SU-DHL-6 (cell line): ENCODE results near the gene NFIC.

Source experiments
- H2AFZ ChIP-seq: fragments of 200-600 bp; sonication (generic); 2 replicates; pipeline ENCODE4 v1.6.1; 2014; ENCODE audit warnings: low read depth, mild to moderate bottlenecking, moderate library complexity, mixed read lengths, antibody characterized with exemption, low read length; ENCODE audit not compliant: severe bottlenecking
- H3F3A ChIP-seq: fragments of 200-600 bp; shearing (Covaris generic); 2 replicates; pipeline ENCODE4 v1.6.0; 2016; ENCODE audit warnings: antibody characterized with exemption, mild to moderate bottlenecking; ENCODE audit not compliant: insufficient read depth
- H3K27ac ChIP-seq: fragments of 200-600 bp; sonication (generic); 2 replicates; pipeline ENCODE4 v1.5.1; 2016; ENCODE audit warnings: low read depth, mild to moderate bottlenecking, low read length, moderate library complexity, mixed read lengths
- H3K27me3 ChIP-seq: fragments of 200-600 bp; sonication (generic), shearing (Covaris generic); 2 replicates; pipeline ENCODE4 v1.6.0; 2014; ENCODE audit warnings: mild to moderate bottlenecking, low read length
- H3K36me3 ChIP-seq: fragments of 200-600 bp; sonication (generic); 2 replicates; pipeline ENCODE4 v1.6.1; 2014; ENCODE audit warnings: mild to moderate bottlenecking, low read length, mixed read lengths
- H3K4me2 ChIP-seq: fragments of 300-600, 200-600 bp; shearing (Covaris generic), sonication (generic); 2 replicates; pipeline ENCODE4 v1.6.0; 2014; ENCODE audit warnings: low read length, low read depth, mild to moderate bottlenecking; ENCODE audit not compliant: poor library complexity, severe bottlenecking
- H3K4me3 ChIP-seq: fragments of 200-600 bp; sonication (generic); 2 replicates; pipeline ENCODE4 v1.5.1; 2014; ENCODE audit warnings: antibody characterized with exemption, low read length, mild to moderate bottlenecking, mixed read lengths; ENCODE audit not compliant: insufficient read depth, poor library complexity, severe bottlenecking
- H3K79me2 ChIP-seq: fragments of 200-600 bp; sonication (generic); 2 replicates; pipeline ENCODE4 v1.6.1; 2014; ENCODE audit warnings: mild to moderate bottlenecking, low read length, moderate library complexity; ENCODE audit not compliant: insufficient read depth
- H3K9ac ChIP-seq: fragments of 200-600 bp; sonication (generic); 2 replicates; pipeline ENCODE4 v1.7.0; 2014; ENCODE audit warnings: mild to moderate bottlenecking, low read length
- H3K9me2 ChIP-seq: fragments of 200-600 bp; sonication (generic); replicated peaks from 2 replicates; pipeline ENCODE4 v1.6.1; 2014; ENCODE audit warnings: low read length; ENCODE audit not compliant: insufficient read depth
- H3K9me3 ChIP-seq: fragments of 200-600 bp; sonication (generic); 2 replicates; pipeline ENCODE4 v1.6.1; 2014; ENCODE audit warnings: low read length, mixed read lengths; ENCODE audit not compliant: insufficient read depth
- H4K20me1 ChIP-seq: fragments of 200-600 bp; sonication (generic); 2 replicates; pipeline ENCODE4 v1.6.1; 2014; ENCODE audit warnings: low read depth, mild to moderate bottlenecking, antibody characterized with exemption, low read length, moderate library complexity, mixed read lengths
- EZH2phosphoT487 ChIP-seq: fragments of 200-600 bp; sonication (generic), shearing (Covaris generic); conservative IDR thresholded peaks from 2 replicates; pipeline ENCODE4 v1.6.1; 2018; ENCODE audit warnings: mild to moderate bottlenecking, antibody characterized with exemption, low read length, moderate library complexity, mixed read lengths
- TF ChIP-seq, protein P1 (sequence below): fragments of 200-600 bp; sonication (generic); IDR thresholded peaks from one replicate; pipeline ENCODE4 v1.5.1; 2017; ENCODE audit warnings: antibody characterized with exemption, mild to moderate bottlenecking, low read length, moderate library complexity; ENCODE audit not compliant: insufficient read depth, poor library complexity, severe bottlenecking

NFIC gene

DNA sequence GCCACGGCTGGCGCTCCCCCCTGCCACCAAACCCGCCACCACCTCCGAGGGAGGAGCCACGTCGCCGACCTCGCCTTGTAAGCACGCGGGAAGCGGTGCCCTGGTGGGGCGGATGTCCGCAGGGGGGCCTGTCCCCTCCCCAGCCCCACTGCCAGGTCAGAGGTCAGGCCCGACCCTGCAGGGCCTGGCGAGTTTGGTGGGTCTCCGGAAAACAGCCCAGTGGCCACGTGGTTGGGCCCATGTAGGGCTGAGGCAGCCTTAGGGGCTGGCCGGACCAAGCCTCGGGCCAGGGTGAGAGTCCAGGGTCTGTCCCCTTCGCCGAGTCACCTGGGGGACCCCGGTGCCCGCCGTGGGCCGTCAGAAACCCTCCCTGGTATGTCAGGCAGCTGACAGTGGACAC, 87.5 kb downstream of the NFIC start:
- H3K9me2 ChIP-seq, result no peaks in the 10 kb centered on the region
- H3K9ac ChIP-seq, result no peak overlapping the region
- no peak for TF ChIP-seq EZH2phosphoT487
- TF ChIP-seq, protein P1, sequence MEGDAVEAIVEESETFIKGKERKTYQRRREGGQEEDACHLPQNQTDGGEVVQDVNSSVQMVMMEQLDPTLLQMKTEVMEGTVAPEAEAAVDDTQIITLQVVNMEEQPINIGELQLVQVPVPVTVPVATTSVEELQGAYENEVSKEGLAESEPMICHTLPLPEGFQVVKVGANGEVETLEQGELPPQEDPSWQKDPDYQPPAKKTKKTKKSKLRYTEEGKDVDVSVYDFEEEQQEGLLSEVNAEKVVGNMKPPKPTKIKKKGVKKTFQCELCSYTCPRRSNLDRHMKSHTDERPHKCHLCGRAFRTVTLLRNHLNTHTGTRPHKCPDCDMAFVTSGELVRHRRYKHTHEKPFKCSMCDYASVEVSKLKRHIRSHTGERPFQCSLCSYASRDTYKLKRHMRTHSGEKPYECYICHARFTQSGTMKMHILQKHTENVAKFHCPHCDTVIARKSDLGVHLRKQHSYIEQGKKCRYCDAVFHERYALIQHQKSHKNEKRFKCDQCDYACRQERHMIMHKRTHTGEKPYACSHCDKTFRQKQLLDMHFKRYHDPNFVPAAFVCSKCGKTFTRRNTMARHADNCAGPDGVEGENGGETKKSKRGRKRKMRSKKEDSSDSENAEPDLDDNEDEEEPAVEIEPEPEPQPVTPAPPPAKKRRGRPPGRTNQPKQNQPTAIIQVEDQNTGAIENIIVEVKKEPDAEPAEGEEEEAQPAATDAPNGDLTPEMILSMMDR, result no peak
- no peak overlapping the region for H3K27ac ChIP-seq
- no peaks in the 10 kb centered on the region for H4K20me1 ChIP-seq
- no peak overlapping the region for H2AFZ ChIP-seq
- no peaks in the 10 kb centered on the region for H3K79me2 ChIP-seq
- no peak overlapping the region for H3K4me3 ChIP-seq
- no peaks in the 10 kb centered on the region for H3K9me3 ChIP-seq
- H3K4me2 ChIP-seq, result no peak overlapping the region
- H3K36me3 ChIP-seq, result no peaks in the 10 kb centered on the region
- H3K27me3 ChIP-seq, result no peaks in the 10 kb centered on the region
- no peaks in the 10 kb centered on the region for H3F3A ChIP-seq

DNA sequence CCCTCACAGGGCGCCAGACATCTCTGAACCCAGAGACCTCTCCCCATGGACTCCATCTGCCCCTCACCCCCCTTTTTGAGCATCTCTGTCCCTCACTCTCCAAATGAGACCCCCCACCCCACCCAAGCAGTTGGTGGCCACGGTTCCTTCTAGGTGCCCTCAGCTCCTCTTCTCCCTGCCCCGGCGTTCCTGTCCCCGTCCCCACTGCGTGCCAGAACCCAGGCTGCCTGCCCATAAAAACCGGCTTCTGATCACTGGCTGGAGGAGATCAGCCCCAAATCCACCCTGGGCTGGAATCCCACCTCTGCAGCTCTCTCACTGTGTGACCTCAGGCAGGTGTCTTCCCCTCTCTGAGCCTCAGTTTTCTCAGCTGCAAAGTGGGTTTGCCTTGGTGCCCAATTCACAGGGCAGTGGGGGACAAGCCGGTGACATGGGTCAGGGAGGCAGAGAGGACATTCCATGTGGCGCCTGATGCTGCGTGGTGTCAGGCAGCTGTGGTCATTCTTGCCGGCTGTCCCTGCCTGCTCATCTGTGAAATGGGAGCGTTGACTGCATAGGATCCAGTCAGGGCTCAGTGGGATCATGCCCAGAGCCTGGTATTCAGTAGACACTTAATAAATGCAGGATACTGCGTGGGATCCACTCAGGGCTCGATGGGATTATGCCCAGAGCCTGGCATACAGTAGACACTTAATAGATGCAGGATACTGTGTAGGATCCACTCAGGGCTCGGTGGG, 88.4 kb downstream of the NFIC start:
- no peak overlapping the region for H3K4me2 ChIP-seq
- no peak overlapping the region for H2AFZ ChIP-seq
- no peaks in the 10 kb centered on the region for H3F3A ChIP-seq
- no peaks in the 10 kb centered on the region for H3K79me2 ChIP-seq
- H3K9me2 ChIP-seq, result no peaks in the 10 kb centered on the region
- H3K27ac ChIP-seq, result no peak overlapping the region
- H3K9ac ChIP-seq, result no peak overlapping the region
- no peaks in the 10 kb centered on the region for H3K27me3 ChIP-seq
- no peaks in the 10 kb centered on the region for H4K20me1 ChIP-seq
- H3K36me3 ChIP-seq, result no peaks in the 10 kb centered on the region
- H3K4me3 ChIP-seq, result no peak overlapping the region
- H3K9me3 ChIP-seq, result no peaks in the 10 kb centered on the region
- no peak for TF ChIP-seq EZH2phosphoT487
- TF ChIP-seq, protein P1, result no peak

DNA sequence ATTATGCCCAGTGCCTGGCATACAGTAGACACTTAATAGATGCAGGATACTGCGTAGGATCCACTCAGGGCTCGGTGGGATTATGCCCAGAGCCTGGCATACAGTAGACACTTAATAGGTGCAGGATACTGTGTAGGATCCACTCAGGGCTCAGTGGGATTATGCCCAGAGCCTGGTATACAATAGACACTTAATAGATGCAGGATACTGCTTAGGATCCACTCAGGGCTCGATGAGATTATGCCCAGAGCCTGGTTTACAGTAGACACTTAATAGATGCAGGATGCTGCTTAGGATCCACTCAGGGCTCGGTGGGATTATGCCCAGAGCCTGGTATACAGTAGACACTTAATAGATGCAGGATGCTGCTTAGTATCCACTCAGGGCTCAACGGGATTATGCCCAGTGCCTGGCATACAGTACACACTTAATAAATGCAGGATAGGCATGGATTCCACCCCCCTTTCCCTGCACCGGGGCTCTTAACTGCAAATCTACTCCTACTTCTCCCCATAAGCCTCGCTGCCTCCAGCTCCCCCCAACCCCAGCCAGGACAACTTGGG, 89.1 kb downstream of the NFIC start:
- Histone ChIP-seq H4K20me1 (no peaks in the 10 kb centered on the region), H3K9ac (no peak overlapping the region), H3K27ac (no peak overlapping the region), H3F3A (no peaks in the 10 kb centered on the region), H3K4me2 (no peak overlapping the region), H3K9me2 (no peaks in the 10 kb centered on the region), H3K4me3 (no peak overlapping the region), H3K27me3 (no peaks in the 10 kb centered on the region), H3K9me3 (no peaks in the 10 kb centered on the region), H3K36me3 (no peaks in the 10 kb centered on the region), H2AFZ (no peak overlapping the region), H3K79me2 (no peaks in the 10 kb centered on the region)
- TF ChIP-seq EZH2phosphoT487, result no peak
- TF ChIP-seq, protein P1, result no peak
